ENCODE measurements around the gene CELA3A. TPM values are rescaled to one million over a fixed set of nuclear protein-coding genes. Genes with fewer than 3 reads are reported as not detected.
A peak's percentile ranks its signal among the peaks of the same experiment; 100 is the strongest.

Gene CELA3A
- total and polyA plus RNA-seq, 2 of the 13 experiments (the other 11 are each of a cell fraction or from before 2014, with no cell fraction given) = 0.09 TPM; not detected in 1

- Histone ChIP-seq H2AFZ (ENCODE audit: low read length) (no peak overlapping the region), H3K4me2 (ENCODE audit: low read depth, low read length) (peak overlapping the region; percentile 80), H4K20me1 (ENCODE audit: insufficient read depth, low read length) (peaks cover 30% of the 10 kb centered on the region), H3K4me3 (replicated peaks in 1 of 3; ENCODE audit: insufficient read depth in 1 of 3, low read depth in 2 of 3, low read length in 3 of 3) (peak overlapping the region in 2 of 3 experiments; percentile 90; a peak in 1 of 6 replicates), H3K4me1 (ENCODE audit: insufficient read depth, low read length) (peaks cover 62% of the 10 kb centered on the region), H3K9me3 (ENCODE audit: low read length) (no peaks in the 10 kb centered on the region), H3K36me3 (replicated peaks in 1 of 2; ENCODE audit: control insufficient read depth in 1 of 2, insufficient read depth in 2 of 2, low read length in 2 of 2) (no peaks in the 10 kb centered on the region; a peak in 1 of 5 replicates), H3K27ac (ENCODE audit: extremely low read length, insufficient read depth, low read length) (no peak overlapping the region), H3K27me3 (ENCODE audit: control insufficient read depth in 1 of 2, insufficient read depth in 2 of 2, low read length in 2 of 2) (no peaks in the 10 kb centered on the region; a peak in 1 of 5 replicates), H3K9ac (ENCODE audit: insufficient read depth, low read depth, low read length) (peak overlapping the region; percentile 91; the same call in 1 of the 2 replicates), H3K79me2 (ENCODE audit: insufficient read depth, low read length) (peaks cover 32% of the 10 kb centered on the region)
- TSS peak; percentile 39 for BruUV-seq (replicated peaks)
- no peak for DNase-seq (ENCODE audit: low spot score)
- intact Hi-C loops (cut with micrococcal nuclease; ENCODE audit: unreplicated experiment) = no loop called here
- ChIA-PET CTCF (ENCODE audit: low intra/inter-chr PET ratio, low total read pairs) (no interaction called here), POLR2A (interaction anchor here (1.0 to 3.8 kb wide), 7 partner anchors 11 to 268 kb away, joined by 3 to 42 read pairs (median 8); no protein-coding TSS in a partner anchor)
- TF ChIP-seq ZNF280D (CRISPR knock-in tag; IDR thresholded peaks at IDR 0.05) = no peak
- TF ChIP-seq FOXP1 (IDR thresholded peaks at IDR 0.05) = peak; percentile 39; the same call in 1 of the 2 replicates
- TF ChIP-seq FOXP1 (CRISPR knock-in tag; IDR thresholded peaks at IDR 0.05) = no peak
- 0 out of 2 replicates have a peak, but pooled peaks have one; percentile 5 for TF ChIP-seq ZNF777 (CRISPR knock-in tag; IDR thresholded peaks at IDR 0.05)
- TF ChIP-seq ZNF543 (CRISPR knock-in tag; IDR thresholded peaks at IDR 0.05) = no peak
- no peak for ATAC-seq
- 79% methylated on average over 13 of the region's 13 CpGs for WGBS (ENCODE audit: low lambda C conversion rate)
- in situ Hi-C loops (cut with HindIII; ENCODE audit: extremely low pct_ligation_motif_present, low pct_unique_long_range_greater_than_20kb) = no loop called here
- FAIRE-seq = no peak
These were observed 50.2 kb downstream of the CELA3A start for GRCh38 chr1:22051607-22052114.
